ENCODE measurements around the gene TNRC6C.
"Not testable (repeated sequence)": the region's sequence is repeated elsewhere in the genome, so short reads cannot be mapped to it uniquely, and the experiment has no call there.

The TNRC6C gene

DNA sequence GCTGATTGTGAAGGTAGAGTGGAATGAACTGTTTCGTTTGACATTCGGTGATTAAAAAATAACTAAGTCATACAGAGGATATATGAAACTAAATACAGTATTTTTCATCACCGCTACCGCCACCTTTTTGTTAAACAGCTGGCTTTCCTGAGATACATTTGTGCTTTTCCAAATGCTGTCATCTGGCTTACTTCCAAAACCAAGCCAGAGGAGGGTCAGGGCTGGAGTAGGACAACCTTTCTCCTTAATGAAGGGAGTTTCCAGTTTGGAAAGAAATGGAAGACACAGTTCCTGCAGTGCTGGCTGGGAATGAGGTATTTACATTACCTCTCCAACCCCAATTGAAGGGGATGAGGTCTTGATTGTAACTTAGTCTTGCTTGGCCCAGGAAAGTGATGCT is 3.2 kb downstream of the TNRC6C start:
- no peak for DNase-seq (ENCODE audit: low read depth in 3 of 3, low spot score in 1 of 3)

- no peak for DNase-seq (ENCODE audit: low read depth in 3 of 3, low spot score in 1 of 3)
These were observed 3.8 kb downstream of the TNRC6C start for GRCh38 chr17:77962348-77962747.

DNA sequence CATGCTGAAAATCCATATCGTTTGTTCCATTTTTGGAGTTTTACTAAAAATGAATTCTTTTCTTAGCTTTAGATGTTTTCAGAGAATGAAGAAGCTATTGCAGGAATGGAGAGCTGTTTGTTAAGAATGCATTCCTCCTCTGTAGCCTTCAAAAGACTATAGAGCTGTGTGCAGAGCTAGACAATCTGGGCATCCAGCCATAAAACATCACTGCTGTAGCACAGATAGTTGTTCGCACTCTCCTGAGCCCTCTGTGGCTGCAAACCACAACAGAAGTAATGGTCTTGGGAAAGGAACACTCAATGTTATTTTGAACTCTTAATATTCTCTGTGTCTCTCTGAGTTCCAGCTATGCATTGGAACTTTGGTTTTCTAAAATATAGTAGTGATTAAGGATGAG is 4.9 kb downstream of the TNRC6C start:
- DNase-seq (ENCODE audit: low read depth in 3 of 3, low spot score in 1 of 3) = peak in 1 of 3 donors; percentile 18

GRCh38 chr17:77965352-77965751 is 6.8 kb downstream of the TNRC6C start:
- no peak for DNase-seq (ENCODE audit: low read depth in 3 of 3, low spot score in 1 of 3)

DNA sequence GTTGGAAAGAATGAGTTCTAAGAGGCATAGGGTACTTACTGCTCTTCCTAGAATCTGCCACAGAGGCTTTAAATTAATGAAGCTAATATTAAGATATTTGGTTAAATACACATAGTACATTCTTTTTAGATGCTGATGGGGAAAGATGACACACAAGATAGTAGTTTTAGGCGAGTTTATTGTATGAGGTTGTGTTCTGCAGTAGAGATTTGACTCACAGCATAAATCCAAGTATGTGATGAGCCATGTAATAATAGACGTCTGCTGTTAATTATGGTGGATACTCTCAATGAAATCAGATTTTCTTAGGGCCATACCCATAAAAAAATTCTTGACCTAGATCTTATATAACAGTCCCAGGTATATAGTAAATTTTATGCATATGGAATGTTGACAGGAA is 8.0 kb downstream of the TNRC6C start:
- no peak for DNase-seq (ENCODE audit: low read depth in 3 of 3, low spot score in 1 of 3)

DNA sequence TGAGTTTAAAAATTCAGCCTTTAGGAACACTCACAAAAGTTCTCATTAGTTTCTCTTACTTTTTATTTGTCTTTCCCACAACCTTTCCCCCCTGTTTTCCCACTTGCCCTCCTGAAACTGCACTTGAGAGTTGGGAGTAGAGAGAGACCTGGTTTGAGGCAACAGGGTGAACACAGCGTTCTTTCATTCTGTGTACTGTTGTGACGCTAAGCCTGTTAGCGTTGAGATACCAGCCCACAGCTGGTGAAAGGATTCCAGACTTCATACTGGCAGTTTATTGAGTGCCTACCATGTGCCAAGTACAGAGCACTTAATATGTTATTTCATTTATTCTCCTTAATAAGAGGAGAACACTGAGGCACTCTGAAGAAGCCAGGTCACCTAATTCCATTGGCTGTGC is 10.3 kb downstream of the TNRC6C start:
- DNase-seq (ENCODE audit: low read depth in 3 of 3, low spot score in 1 of 3) = no peak

- not testable (repeated sequence) for DNase-seq (ENCODE audit: low read depth in 3 of 3, low spot score in 1 of 3)
These were observed 13.8 kb downstream of the TNRC6C start for GRCh38 chr17:77972271-77972670.

DNA sequence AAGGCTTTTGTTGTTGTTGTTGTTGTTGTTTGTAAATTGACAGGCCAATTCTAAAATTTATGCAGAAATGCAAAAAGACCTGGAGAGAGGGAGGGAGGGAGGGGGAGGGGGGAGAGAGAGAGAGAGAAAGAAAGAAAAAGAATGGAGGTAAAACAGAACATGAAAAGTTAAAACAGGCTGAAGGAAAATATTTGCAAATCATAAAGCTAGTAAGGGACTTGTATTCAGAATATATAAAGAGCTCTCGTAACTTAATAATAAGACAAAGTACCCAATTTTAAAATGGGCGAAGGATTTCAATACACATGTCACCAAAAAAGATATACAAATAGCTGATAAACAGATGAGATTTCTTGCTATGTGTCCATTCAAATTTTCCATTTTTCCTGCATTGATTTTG is 15.4 kb downstream of the TNRC6C start:
- no peak for DNase-seq (ENCODE audit: low read depth in 3 of 3, low spot score in 1 of 3)

DNA sequence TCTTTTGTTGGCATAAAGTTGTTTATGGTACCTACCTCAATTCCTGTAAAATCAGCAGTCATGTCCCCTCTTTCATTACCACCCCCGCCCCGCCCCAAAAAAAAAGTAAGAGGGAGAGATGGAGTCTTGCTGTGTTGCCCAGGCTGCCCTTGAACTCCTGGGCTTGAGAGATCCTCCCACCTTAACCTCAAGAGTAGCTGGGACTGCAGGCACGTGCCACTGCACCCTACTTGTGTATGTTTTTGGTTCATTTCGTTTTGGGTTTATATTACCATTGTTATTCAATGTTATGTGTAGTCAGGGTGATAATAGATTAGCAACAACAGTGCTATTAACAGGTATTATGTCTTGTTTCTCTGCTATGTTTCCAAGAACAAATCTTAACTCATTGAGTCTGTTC is 15.9 kb downstream of the TNRC6C start:
- no peak for DNase-seq (ENCODE audit: low read depth in 3 of 3, low spot score in 1 of 3)

DNA sequence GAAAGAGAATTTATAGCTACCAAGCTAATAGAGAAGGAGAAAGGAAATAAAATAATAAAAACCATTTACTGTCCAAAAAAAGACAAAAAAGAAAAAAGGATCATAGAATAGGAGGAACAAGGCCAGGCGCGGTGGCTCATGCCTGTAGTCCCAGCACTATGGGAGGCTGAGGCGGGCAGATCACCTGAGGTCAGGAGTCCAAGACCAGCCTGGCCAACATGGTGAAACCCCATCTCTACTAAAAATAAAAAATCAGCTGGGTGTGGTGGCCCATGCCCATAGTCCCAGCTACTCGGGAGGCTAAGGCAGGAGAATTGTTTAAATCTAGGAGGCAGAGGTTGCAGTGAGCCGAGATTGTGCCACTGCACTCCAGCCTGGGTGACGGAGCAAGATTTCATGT is 23.9 kb downstream of the TNRC6C start:
- not testable (repeated sequence) for DNase-seq (ENCODE audit: low read depth in 3 of 3, low spot score in 1 of 3)

DNA sequence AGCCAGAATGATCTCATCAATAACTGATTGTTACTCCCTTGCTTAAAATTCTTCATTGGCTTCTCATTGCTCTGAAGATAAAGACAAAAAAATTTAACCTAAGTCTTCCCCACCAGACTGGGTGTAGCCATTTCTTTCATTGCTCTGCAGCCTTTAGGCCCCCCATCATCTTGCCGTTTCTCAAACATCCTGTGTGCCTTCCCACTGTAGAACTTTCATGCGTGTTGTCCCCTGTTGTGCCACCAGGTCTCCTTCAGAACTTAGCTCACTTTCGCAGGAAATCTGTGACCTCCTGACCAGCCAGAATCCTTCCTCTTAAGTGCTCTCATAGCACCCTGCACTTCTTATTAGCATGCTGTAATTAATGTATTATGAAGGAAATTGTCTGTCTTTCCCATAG is 31.8 kb downstream of the TNRC6C start:
- no peak for DNase-seq (ENCODE audit: low read depth in 3 of 3, low spot score in 1 of 3)

DNA sequence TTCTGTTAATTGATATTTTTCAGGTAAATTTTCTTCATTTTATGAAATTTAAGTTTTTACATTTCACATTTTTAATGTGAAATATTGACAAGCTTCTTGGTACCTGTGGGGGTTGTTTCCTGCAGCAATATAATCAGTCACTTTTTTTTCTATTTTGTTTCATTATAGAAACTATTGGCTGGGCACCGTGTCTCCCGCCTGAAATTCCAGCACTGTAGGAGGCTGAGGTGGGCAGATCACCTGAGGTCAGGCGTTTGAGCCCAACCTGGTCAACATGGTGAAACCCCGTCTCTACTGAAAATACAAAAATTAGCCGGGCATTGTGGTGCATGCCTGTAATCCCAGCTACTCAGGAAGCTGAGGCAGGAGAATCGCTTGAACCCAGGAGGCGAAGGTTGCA is 35.2 kb downstream of the TNRC6C start:
- not testable (repeated sequence) for DNase-seq (ENCODE audit: low read depth in 3 of 3, low spot score in 1 of 3)

- no peak for DNase-seq (ENCODE audit: low read depth in 3 of 3, low spot score in 1 of 3)
These were observed 36.8 kb downstream of the TNRC6C start for GRCh38 chr17:77995146-77995852.

DNA sequence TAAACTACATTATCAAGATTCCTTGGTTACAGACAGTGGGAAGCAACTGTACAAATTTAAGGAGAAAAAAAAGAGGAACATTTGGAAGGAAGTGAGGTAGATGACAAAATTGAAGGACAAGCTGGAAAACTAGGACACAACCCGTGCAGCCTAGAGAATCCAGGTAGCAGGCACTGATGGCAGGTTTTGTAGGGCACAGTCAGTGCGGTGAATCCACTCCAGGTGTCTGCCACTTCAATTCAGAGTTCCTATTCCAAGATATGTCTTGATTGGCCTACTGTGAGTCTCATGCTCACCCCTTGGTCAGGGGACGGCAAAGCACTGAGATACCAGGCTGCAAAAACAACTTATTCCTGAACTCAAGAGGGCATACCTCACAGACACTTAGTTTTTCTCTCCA is 37.8 kb downstream of the TNRC6C start:
- no peak for DNase-seq (ENCODE audit: low read depth in 3 of 3, low spot score in 1 of 3)

DNA sequence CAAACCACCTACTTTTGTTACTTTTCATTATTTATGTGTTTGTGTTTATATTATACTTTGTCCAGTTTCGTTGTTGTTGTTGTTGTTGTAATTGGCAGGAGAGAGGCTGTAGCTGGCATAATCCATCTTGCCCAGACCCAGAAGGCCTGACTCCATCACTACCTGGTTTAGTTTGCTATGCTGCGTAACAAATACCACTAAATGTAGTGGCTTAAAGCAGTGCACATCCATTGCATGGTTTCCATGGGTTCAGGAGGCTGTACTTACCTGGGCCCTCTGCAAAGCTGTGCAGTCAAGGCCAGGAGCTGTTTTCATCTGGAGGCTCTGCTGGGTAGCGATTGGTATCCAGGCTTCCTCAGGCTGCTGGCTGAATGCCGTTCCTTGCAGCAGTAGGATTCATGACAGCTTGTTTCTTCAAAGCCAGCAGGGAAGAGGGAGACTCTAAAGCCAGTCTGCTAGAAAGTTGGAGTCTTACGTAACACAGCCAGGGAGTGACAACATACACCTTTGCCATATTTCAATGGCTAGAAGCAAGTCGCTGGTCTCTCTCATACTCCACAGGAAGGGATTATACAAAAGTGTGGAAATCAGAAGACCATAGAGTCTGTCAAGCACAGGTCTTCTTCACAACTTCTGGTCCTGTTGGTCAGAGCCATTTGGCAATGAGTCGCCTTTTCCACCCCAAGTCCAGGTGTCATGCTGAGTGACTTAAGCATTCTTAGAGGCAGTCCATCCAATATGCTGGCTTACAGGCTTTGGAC is 41.1 kb downstream of the TNRC6C start:
- DNase-seq (ENCODE audit: low read depth in 3 of 3, low spot score in 1 of 3) = no peak

- no peak for DNase-seq (ENCODE audit: low read depth in 3 of 3, low spot score in 1 of 3)
These were observed 41.8 kb downstream of the TNRC6C start for GRCh38 chr17:78000341-78000740.

- DNase-seq (ENCODE audit: low read depth in 3 of 3, low spot score in 1 of 3) = no peak
These were observed 42.7 kb downstream of the TNRC6C start for GRCh38 chr17:78001182-78001581.

DNA sequence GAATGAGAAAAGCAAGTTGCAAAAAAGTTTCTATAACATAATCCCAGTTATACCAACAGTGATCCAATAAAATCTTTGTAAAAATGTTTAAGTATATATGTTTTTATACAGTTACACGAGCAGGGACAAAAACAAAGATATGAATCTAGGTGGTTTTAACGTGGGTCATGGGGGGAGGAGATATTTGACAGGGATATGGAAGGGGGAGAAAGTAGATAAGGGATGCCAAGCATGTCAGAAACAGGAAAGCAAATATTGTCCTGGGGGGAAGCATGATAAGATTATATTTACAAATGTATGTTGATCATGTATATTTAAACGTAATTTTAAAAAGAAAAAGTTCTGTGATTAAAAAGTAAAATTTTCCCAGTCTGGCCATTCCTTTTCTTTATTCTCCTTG is 43.1 kb downstream of the TNRC6C start:
- DNase-seq (ENCODE audit: low read depth in 3 of 3, low spot score in 1 of 3) = no peak

DNA sequence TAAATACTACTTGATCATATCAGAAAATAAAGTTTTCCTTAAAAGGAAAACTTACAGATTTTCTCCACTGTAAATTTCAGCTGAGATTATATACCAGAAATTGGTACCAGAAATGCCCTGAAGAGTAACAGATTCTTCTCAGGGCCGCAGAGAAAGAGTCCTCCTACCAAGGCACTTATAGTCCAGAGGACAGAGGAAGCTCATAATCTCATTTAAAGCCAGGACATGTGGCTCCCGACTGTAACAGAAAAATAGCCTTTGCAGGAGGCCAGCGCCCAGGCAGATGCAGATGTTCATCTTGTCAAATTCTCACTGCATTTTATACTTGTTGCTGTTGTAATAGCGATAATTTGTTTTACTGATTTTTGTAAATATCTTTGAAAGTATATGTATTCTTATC is 43.7 kb downstream of the TNRC6C start:
- DNase-seq (ENCODE audit: low read depth in 3 of 3, low spot score in 1 of 3) = no peak

DNA sequence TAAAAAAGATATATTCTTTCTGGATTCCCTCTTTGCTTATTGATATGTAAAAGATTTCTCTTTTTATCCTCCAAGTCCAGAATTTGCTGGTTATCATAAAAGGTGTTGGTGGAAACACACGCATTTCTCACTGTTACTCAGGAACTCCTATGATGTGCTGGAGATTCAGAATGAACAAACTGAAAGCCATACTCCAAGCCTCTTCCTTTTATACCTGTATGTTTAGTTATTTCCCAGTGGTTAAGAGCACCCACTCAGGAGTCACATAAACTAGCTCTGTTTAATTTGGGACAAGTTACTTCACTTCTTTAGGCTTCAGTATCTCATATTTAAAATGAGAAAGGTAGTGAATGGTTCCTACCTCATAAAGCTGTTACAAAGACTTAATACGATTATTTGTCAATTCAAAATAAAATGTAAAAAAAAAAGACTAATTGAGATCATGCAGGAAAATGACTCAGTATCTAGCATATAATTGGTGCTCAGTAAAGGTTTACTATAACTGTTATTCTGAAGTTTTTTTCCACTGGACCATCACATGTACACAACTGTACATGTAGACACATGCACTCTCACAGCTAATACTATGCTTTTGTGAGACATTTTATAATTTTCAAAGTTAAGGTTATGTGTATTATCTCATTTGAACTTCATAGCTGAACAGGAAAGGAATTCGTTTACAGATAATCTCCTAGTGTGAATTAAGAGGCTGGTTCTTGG is 47.1 kb downstream of the TNRC6C start:
- no peak for DNase-seq (ENCODE audit: low read depth in 3 of 3, low spot score in 1 of 3)

- no peak for DNase-seq (ENCODE audit: low read depth in 3 of 3, low spot score in 1 of 3)
These were observed 47.8 kb downstream of the TNRC6C start for GRCh38 chr17:78006338-78006737.

GRCh38 chr17:78007647-78008046 is 49.1 kb downstream of the TNRC6C start:
- DNase-seq (ENCODE audit: low read depth in 3 of 3, low spot score in 1 of 3) = no peak

All from stimulated activated CD4-positive, alpha-beta T cell treated with anti-CD3 and anti-CD28 coated beads, TNF-alpha, amount 100 ng/mL, for 1 hour (primary cell).